Adrenal gland (tissue), 5 donors: ENCODE data around the gene NOL8.

Experiments used
- CTCF ChIP-seq, 6 experiments: fragments of 450-650 bp in 4 of 6; fragments of 200-600 bp in 2 of 6; sonication (generic) in 1 of 6; IDR thresholded peaks; 1 replicate in 5 of 6; 2 replicates in 1 of 6; pipeline versions ENCODE4 v1.5.1 to v1.8.0; 2016 to 2021; ENCODE audit warnings: antibody characterized with exemption in 6 of 6, mild to moderate bottlenecking in 2 of 6, moderate library complexity in 1 of 6
- POLR2A ChIP-seq, 2 donors: fragments of 450-650 bp; IDR thresholded peaks; one replicate each; pipeline ENCODE4 v1.6.1; 2017; ENCODE audit warnings: antibody characterized with exemption in 2 of 2, mild to moderate bottlenecking in 2 of 2, moderate library complexity in 1 of 2
- donor health status: DM: no; HTN: no; CAD: no.

GRCh38 chr9:92373167-92373566, 48.0 kb upstream of the NOL8 start:
- TF ChIP-seq CTCF (IDR thresholded peaks at IDR 0.05) (no peak), POLR2A (IDR thresholded peaks at IDR 0.05) (no peak)
